B cell (primary cell): ENCODE results near the gene THSD7A.

Experiments used
- CTCF ChIP-seq: fragments of 200-600 bp; IDR thresholded peaks from one replicate; pipeline ENCODE4 v1.8.0; 2022; ENCODE audit warnings: antibody characterized with exemption, mild to moderate bottlenecking
- EZH2 ChIP-seq: IDR thresholded peaks from 2 replicates; pipeline ENCODE4 v1.6.1; 2012; ENCODE audit warnings: borderline replicate concordance, low read depth, mild to moderate bottlenecking, moderate library complexity, low read length; ENCODE audit not compliant: insufficient read depth, poor library complexity, severe bottlenecking

- TF ChIP-seq CTCF (no peak), EZH2 (no peak)
Measured at GRCh38 chr7:11604505-11604904, 227.5 kb downstream of the THSD7A start.
